Measurements from ENCODE around the gene EIF2B5. TPM values are rescaled to one million over a fixed set of nuclear protein-coding genes. Genes with fewer than 3 reads are reported as not detected.

Gene EIF2B5
- total RNA-seq (2021; fragmentation: NEBNext Ultra II Directional; extraction: Animal tissue kit (Norgen Biotek cat#: 25700)) = 10 to 100 TPM; 27.5 to 33.1 (median 31.4) TPM
- long read RNA-seq, transcript EIF2B5-201 (16 exons, 2,656 nt) = major isoform, 22 of 34 reads
- long read RNA-seq, partial matches to known transcripts = 7 of 34 reads
- long read RNA-seq, other reads (novel, unspliced or antisense) = 3 of 34 reads

- H3K9me3 Mint-ChIP-seq = no peaks in the 10 kb centered on the region
- H3K27ac Mint-ChIP-seq = peak within 1 kb of the TSS; percentile 96
- no peaks in the 10 kb centered on the region for H3K27me3 Mint-ChIP-seq (ENCODE audit: insufficient read depth)
- peaks cover 14% of the 10 kb centered on the region for H3K36me3 Mint-ChIP-seq (ENCODE audit: low read depth)
- peak; percentile 91 for DNase-seq
- peak within 1 kb of the TSS; percentile 99 for H3K4me3 Mint-ChIP-seq
- H3K4me1 Mint-ChIP-seq (ENCODE audit: low read depth) = peaks cover 36% of the 10 kb centered on the region
- TF ChIP-seq, protein P1, sequence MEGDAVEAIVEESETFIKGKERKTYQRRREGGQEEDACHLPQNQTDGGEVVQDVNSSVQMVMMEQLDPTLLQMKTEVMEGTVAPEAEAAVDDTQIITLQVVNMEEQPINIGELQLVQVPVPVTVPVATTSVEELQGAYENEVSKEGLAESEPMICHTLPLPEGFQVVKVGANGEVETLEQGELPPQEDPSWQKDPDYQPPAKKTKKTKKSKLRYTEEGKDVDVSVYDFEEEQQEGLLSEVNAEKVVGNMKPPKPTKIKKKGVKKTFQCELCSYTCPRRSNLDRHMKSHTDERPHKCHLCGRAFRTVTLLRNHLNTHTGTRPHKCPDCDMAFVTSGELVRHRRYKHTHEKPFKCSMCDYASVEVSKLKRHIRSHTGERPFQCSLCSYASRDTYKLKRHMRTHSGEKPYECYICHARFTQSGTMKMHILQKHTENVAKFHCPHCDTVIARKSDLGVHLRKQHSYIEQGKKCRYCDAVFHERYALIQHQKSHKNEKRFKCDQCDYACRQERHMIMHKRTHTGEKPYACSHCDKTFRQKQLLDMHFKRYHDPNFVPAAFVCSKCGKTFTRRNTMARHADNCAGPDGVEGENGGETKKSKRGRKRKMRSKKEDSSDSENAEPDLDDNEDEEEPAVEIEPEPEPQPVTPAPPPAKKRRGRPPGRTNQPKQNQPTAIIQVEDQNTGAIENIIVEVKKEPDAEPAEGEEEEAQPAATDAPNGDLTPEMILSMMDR (IDR thresholded peaks at IDR 0.05) = peak; percentile 71
These were observed at the start of gene EIF2B5 for GRCh38 chr3:184135149-184135910. Gene EIF2B5, plus strand, starts transcription at chr3:184135358. Its CDS starts 28 bp downstream, at chr3:184135386.

- Mint-ChIP-seq H3K36me3 (ENCODE audit: low read depth) (peaks cover 9% of the 10 kb centered on the region), H3K4me1 (ENCODE audit: low read depth) (peaks cover 9% of the 10 kb centered on the region), H3K27me3 (ENCODE audit: insufficient read depth) (no peaks in the 10 kb centered on the region; the same call in 1 of the 2 replicates), H3K27ac (no peak overlapping the region), H3K4me3 (no peak overlapping the region), H3K9me3 (peaks cover 11% of the 10 kb centered on the region)
- DNase-seq = peak; percentile 10
- TF ChIP-seq, protein P1 (IDR thresholded peaks at IDR 0.05) = no peak
These were observed 49.7 kb upstream of the EIF2B5 start for GRCh38 chr3:184085389-184085852.

GRCh38 chr3:184092199-184092598, 43.0 kb upstream of the EIF2B5 start:
- H3K4me3 Mint-ChIP-seq = no peak overlapping the region
- TF ChIP-seq, protein P1 (IDR thresholded peaks at IDR 0.05) = no peak
- peaks cover 3% of the 10 kb centered on the region; the same call in 1 of the 2 replicates for H3K27me3 Mint-ChIP-seq (ENCODE audit: insufficient read depth)
- no peak overlapping the region for H3K27ac Mint-ChIP-seq
- no peaks in the 10 kb centered on the region for H3K4me1 Mint-ChIP-seq (ENCODE audit: low read depth)
- H3K36me3 Mint-ChIP-seq (ENCODE audit: low read depth) = peaks cover 12% of the 10 kb centered on the region
- H3K9me3 Mint-ChIP-seq = peaks cover 26% of the 10 kb centered on the region
- no peak for DNase-seq

DNA sequence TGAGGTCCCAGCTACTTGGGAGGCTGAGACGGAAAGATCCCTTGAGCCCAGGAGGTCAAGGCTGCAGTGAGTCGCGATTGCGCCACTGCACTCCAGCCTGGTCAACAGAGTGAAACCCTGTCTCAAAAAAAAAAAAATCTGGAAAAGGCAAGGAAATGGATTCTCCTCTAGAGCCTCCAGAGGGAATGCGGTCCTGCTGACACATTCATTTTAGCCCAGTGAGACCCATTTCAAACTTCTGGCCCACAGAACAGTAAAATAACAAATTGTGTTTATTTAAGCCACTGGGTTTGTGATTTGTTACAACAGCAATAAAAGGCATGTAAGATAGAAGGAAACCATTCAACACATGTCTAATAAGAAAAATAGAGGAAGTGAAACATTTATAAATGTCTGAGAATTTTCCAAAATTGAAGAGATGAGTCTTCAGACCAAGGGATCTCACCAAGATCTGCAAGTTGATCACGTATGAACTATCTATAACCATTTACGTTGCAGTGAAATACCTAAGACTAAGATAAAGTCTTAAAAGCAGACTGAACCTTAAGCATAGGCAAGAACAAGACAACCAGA, 38.3 kb upstream of the EIF2B5 start, which contains the start of gene HTR3E:
Gene HTR3E, plus strand, starts transcription at position 254 of the 573 bp plus-strand sequence. CDS start 466 bp downstream, outside the sequence.
- H3K27me3 Mint-ChIP-seq (ENCODE audit: insufficient read depth) = peaks cover 14% of the 10 kb centered on the region
- peaks cover 12% of the 10 kb centered on the region for H3K36me3 Mint-ChIP-seq (ENCODE audit: low read depth)
- TF ChIP-seq, protein P1 (IDR thresholded peaks at IDR 0.05) = no peak
- no peak within 1 kb of the TSS for H3K27ac Mint-ChIP-seq
- no peak for DNase-seq
- peaks cover 7% of the 10 kb centered on the region; the same call in 1 of the 2 replicates for H3K4me1 Mint-ChIP-seq (ENCODE audit: low read depth)
- no peak within 1 kb of the TSS for H3K4me3 Mint-ChIP-seq
- H3K9me3 Mint-ChIP-seq = peaks cover 17% of the 10 kb centered on the region

- TF ChIP-seq, protein P1 (IDR thresholded peaks at IDR 0.05) = no peak
- peaks cover 7% of the 10 kb centered on the region; the same call in 1 of the 2 replicates for H3K4me1 Mint-ChIP-seq (ENCODE audit: low read depth)
- peaks cover 6% of the 10 kb centered on the region for H3K36me3 Mint-ChIP-seq (ENCODE audit: low read depth)
- no peak for DNase-seq
- peaks cover 14% of the 10 kb centered on the region for H3K27me3 Mint-ChIP-seq (ENCODE audit: insufficient read depth)
- H3K27ac Mint-ChIP-seq = no peak overlapping the region
- H3K9me3 Mint-ChIP-seq = peaks cover 10% of the 10 kb centered on the region
- no peak overlapping the region for H3K4me3 Mint-ChIP-seq
These were observed 37.6 kb upstream of the EIF2B5 start for GRCh38 chr3:184097556-184097955.
